RWPE1 (cell line): ENCODE results near the gene GPR42.
"Not testable (repeated sequence)": the region's sequence is repeated elsewhere in the genome, so short reads cannot be mapped to it uniquely, and the experiment has no call there.

Experiments
- CTCF ChIA-PET: fragments of 350-600 bp; sonication (Branson Sonifier 250); formaldehyde crosslinking; extraction: SDS; loops from one replicate; lab custom pipeline; 2021; lab: Yijun Ruan, JAX
- POLR2A ChIA-PET: fragments of 400-600 bp; formaldehyde crosslinking; extraction: SDS; loops from one replicate; lab custom pipeline; 2020; ENCODE audit warnings: antibody characterized with exemption; ENCODE audit not compliant: low non-redundant PET; lab: Yijun Ruan, JAX
- DNase-seq: peaks from one replicate; pipeline ENCODE4 v3.0.0; 2012; ENCODE audit warnings: low spot score
- H3K27ac ChIP-seq: fragments of 450-650 bp; 2 replicates; pipeline ENCODE4 v1.5.1; 2017
- CTCF ChIP-seq: fragments of 450-650 bp; conservative IDR thresholded peaks from 2 replicates; pipeline ENCODE4 v1.5.1; 2017; ENCODE audit warnings: low read depth, mild to moderate bottlenecking

Gene GPR42

GRCh38 chr19:35369522-35369921 is 1.3 kb upstream of the GPR42 start:
- CTCF ChIA-PET: no interaction called here

GRCh38 chr19:35373492-35373891 is 2.6 kb downstream of the GPR42 start:
- ChIA-PET POLR2A (no interaction called here), CTCF (no interaction called here)
- no peak for DNase-seq
- H3K27ac ChIP-seq: no peak overlapping the region
- TF ChIP-seq CTCF: no peak

More at GRCh38 chr19:35369522-35369921, 1.3 kb upstream of the GPR42 start:
- no peak for TF ChIP-seq CTCF
- no peak for DNase-seq
- no peak overlapping the region for H3K27ac ChIP-seq
- POLR2A ChIA-PET: no interaction called here

GRCh38 chr19:35374031-35374430 is 3.2 kb downstream of the GPR42 start:
- DNase-seq, POLR2A ChIA-PET, H3K27ac ChIP-seq, CTCF ChIA-PET: not testable (repeated sequence)

- no peak for DNase-seq
- ChIA-PET POLR2A (interaction anchor here (0.6 kb wide), 1 partner anchor 438 kb away, joined by 3 read pairs; no protein-coding TSS in a partner anchor), CTCF (no interaction called here)
- no peak for TF ChIP-seq CTCF
- H3K27ac ChIP-seq: no peak overlapping the region
These were observed 4.8 kb downstream of the GPR42 start for GRCh38 chr19:35375505-35376307.

GRCh38 chr19:35377656-35378055 is 6.8 kb downstream of the GPR42 start:
- H3K27ac ChIP-seq: no peak overlapping the region
- TF ChIP-seq CTCF: no peak
- ChIA-PET POLR2A (no interaction called here), CTCF (interaction anchor here (0.7 kb wide), 1 partner anchor 25 kb away, joined by 3 read pairs; no protein-coding TSS in a partner anchor)
- no peak for DNase-seq

GRCh38 chr19:35378356-35378755 is 7.5 kb downstream of the GPR42 start:
- DNase-seq: no peak
- CTCF ChIA-PET: interaction anchor here (0.6 kb wide), 1 partner anchor 14 kb away, joined by 3 read pairs; no protein-coding TSS in a partner anchor
- no peak for TF ChIP-seq CTCF
- POLR2A ChIA-PET: no interaction called here
- H3K27ac ChIP-seq: no peak overlapping the region

- POLR2A ChIA-PET, CTCF ChIA-PET, H3K27ac ChIP-seq, DNase-seq: not testable (repeated sequence)
These were observed 8.7 kb downstream of the GPR42 start for GRCh38 chr19:35379545-35379944.
